ENCODE results near the gene ERC2.

ERC2 gene

GRCh38 chr3:56193519-56193918 is 274.7 kb downstream of the ERC2 start:
- H3K4me1 ChIP-seq (ENCODE audit: insufficient read depth, low read length), result peaks cover 14% of the 10 kb centered on the region
- no peak overlapping the region for H2AFZ ChIP-seq (ENCODE audit: low read depth, low read length)
- H3K9me3 ChIP-seq (ENCODE audit: low read length), result no peaks in the 10 kb centered on the region
- no peak overlapping the region for H3K4me3 ChIP-seq (ENCODE audit: low read length)
- H3K36me3 ChIP-seq (ENCODE audit: insufficient read depth, low read length), result no peaks in the 10 kb centered on the region
- no peaks in the 10 kb centered on the region for H3K27me3 ChIP-seq (ENCODE audit: insufficient read depth, low read length)

DNA sequence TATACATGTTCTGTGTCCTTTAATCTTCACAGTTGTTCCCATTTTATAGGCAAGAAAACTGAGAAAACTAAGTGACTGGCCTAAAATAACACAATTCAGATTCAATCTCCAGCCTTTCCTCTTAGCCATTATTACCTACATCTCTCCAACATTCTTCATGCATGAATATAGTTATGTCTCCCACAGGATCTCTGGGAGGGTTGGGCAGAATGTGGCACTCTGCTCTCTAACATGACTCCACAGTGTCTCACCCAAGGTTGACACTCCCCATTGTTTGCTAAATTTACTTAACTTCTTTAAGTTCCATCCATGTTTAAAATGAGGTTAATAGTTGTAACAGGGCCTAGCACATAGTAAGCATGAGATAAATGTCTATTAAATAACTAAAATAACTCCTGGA is 276.3 kb downstream of the ERC2 start:
- no peak overlapping the region for H3K4me3 ChIP-seq (ENCODE audit: low read length)
- H3K4me1 ChIP-seq (ENCODE audit: insufficient read depth, low read length), result peaks cover 14% of the 10 kb centered on the region
- no peaks in the 10 kb centered on the region for H3K27me3 ChIP-seq (ENCODE audit: insufficient read depth, low read length)
- no peaks in the 10 kb centered on the region for H3K9me3 ChIP-seq (ENCODE audit: low read length)
- no peak overlapping the region for H2AFZ ChIP-seq (ENCODE audit: low read depth, low read length)
- H3K36me3 ChIP-seq (ENCODE audit: insufficient read depth, low read length), result no peaks in the 10 kb centered on the region

GRCh38 chr3:56190771-56191305 is 277.4 kb downstream of the ERC2 start:
- Histone ChIP-seq H3K27me3 (ENCODE audit: insufficient read depth, low read length) (no peaks in the 10 kb centered on the region), H3K9me3 (ENCODE audit: low read length) (no peaks in the 10 kb centered on the region), H3K4me1 (ENCODE audit: insufficient read depth, low read length) (peaks cover 12% of the 10 kb centered on the region), H3K36me3 (ENCODE audit: insufficient read depth, low read length) (no peaks in the 10 kb centered on the region), H2AFZ (ENCODE audit: low read depth, low read length) (no peak overlapping the region), H3K4me3 (ENCODE audit: low read length) (no peak overlapping the region)

DNA sequence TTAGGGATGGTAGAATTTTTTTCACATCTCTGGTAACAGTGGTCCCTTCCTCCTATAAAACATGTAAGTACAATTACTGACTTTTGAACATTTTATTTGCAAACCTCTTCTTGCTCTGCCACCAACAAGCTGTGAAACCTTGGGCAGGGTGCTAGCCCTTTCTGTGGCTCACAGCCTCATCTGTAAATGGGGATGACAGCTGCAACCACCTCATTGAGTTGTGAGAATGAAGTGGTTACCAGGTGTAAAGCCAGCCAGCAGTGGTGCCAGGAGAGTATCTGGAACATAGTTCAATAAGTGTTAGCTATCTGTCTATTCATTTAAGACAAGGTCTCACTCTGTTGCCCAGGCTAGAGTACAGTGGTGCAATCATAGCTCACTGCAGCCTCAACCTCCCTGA is 278.1 kb downstream of the ERC2 start:
- H3K4me1 ChIP-seq (ENCODE audit: insufficient read depth, low read length), result peaks cover 5% of the 10 kb centered on the region

DNA sequence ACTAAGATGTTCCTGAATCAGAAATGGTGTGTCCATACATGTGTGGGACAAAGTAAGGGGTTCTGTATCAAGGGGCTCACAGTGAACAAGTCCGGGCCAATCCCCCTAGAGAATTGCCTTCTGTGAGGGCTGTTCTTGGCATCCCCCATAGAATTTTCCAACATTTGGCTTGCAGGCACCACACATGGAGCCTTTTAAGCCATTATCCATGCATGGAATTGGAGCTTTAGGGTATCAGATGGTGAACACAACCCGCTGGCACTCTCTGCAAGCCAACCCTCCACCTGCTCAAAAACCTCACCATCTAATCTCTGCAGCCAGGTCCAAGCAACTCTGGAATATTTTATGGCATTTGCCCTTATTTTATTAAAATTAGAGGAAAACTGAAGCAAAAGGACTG is 278.7 kb downstream of the ERC2 start:
- peaks cover under 1% of the 10 kb centered on the region for H3K4me1 ChIP-seq (ENCODE audit: insufficient read depth, low read length)
- H3K27me3 ChIP-seq (ENCODE audit: insufficient read depth, low read length), result no peaks in the 10 kb centered on the region
- no peak overlapping the region for H2AFZ ChIP-seq (ENCODE audit: low read depth, low read length)

More for the DNA sequence above, 278.1 kb downstream of the ERC2 start:
- Histone ChIP-seq H3K36me3 (ENCODE audit: insufficient read depth, low read length) (no peaks in the 10 kb centered on the region), H3K27me3 (ENCODE audit: insufficient read depth, low read length) (no peaks in the 10 kb centered on the region), H2AFZ (ENCODE audit: low read depth, low read length) (no peak overlapping the region), H3K9me3 (ENCODE audit: low read length) (no peaks in the 10 kb centered on the region), H3K4me3 (ENCODE audit: low read length) (no peak overlapping the region)

GRCh38 chr3:56188201-56188600 is 280.1 kb downstream of the ERC2 start:
- H3K36me3 ChIP-seq (ENCODE audit: insufficient read depth, low read length), result no peaks in the 10 kb centered on the region
- no peak overlapping the region for H2AFZ ChIP-seq (ENCODE audit: low read depth, low read length)
- H3K4me1 ChIP-seq (ENCODE audit: insufficient read depth, low read length), result no peaks in the 10 kb centered on the region
- H3K4me3 ChIP-seq (ENCODE audit: low read length), result no peak overlapping the region
- H3K27me3 ChIP-seq (ENCODE audit: insufficient read depth, low read length), result no peaks in the 10 kb centered on the region
- no peaks in the 10 kb centered on the region for H3K9me3 ChIP-seq (ENCODE audit: low read length)

More for the DNA sequence above, 278.7 kb downstream of the ERC2 start:
- Histone ChIP-seq H3K36me3 (ENCODE audit: insufficient read depth, low read length) (no peaks in the 10 kb centered on the region), H3K4me3 (ENCODE audit: low read length) (no peak overlapping the region), H3K9me3 (ENCODE audit: low read length) (no peaks in the 10 kb centered on the region)

GRCh38 chr3:56187051-56187450 is 281.2 kb downstream of the ERC2 start:
- Histone ChIP-seq H2AFZ (ENCODE audit: low read depth, low read length) (no peak overlapping the region), H3K4me1 (ENCODE audit: insufficient read depth, low read length) (no peaks in the 10 kb centered on the region), H3K27me3 (ENCODE audit: insufficient read depth, low read length) (no peaks in the 10 kb centered on the region), H3K36me3 (ENCODE audit: insufficient read depth, low read length) (no peaks in the 10 kb centered on the region), H3K9me3 (ENCODE audit: low read length) (no peaks in the 10 kb centered on the region), H3K4me3 (ENCODE audit: low read length) (no peak overlapping the region)

GRCh38 chr3:56185827-56186226 is 282.4 kb downstream of the ERC2 start:
- Histone ChIP-seq H3K4me1 (ENCODE audit: insufficient read depth, low read length) (no peaks in the 10 kb centered on the region), H3K36me3 (ENCODE audit: insufficient read depth, low read length) (no peaks in the 10 kb centered on the region), H3K9me3 (ENCODE audit: low read length) (no peaks in the 10 kb centered on the region), H3K4me3 (ENCODE audit: low read length) (no peak overlapping the region), H2AFZ (ENCODE audit: low read depth, low read length) (no peak overlapping the region), H3K27me3 (ENCODE audit: insufficient read depth, low read length) (no peaks in the 10 kb centered on the region)

- H3K4me1 ChIP-seq (ENCODE audit: insufficient read depth, low read length), result no peaks in the 10 kb centered on the region
Observed at GRCh38 chr3:56183529-56183928, 284.7 kb downstream of the ERC2 start.

DNA sequence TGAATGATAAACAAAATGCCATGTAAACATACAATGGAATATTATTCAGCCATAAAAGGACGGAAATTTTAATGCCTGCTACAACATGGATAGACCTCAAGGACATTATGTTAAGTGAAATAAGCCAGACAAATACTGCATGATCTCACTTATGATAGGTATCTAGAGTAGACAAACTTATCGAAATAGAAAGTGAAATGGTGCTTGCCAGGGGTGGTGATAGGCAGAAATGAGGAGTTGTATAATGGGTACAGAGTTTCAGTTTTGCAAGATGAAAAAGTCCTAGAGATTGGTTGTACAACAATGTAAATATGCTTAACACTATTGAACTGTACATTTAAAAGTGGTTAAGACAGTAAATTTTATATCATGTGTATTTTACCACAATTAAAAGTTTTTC is 287.8 kb downstream of the ERC2 start:
- Histone ChIP-seq H3K4me3 (ENCODE audit: low read length) (no peak overlapping the region), H2AFZ (ENCODE audit: low read depth, low read length) (no peak overlapping the region), H3K4me1 (ENCODE audit: insufficient read depth, low read length) (no peaks in the 10 kb centered on the region), H3K27me3 (ENCODE audit: insufficient read depth, low read length) (no peaks in the 10 kb centered on the region), H3K36me3 (ENCODE audit: insufficient read depth, low read length) (no peaks in the 10 kb centered on the region), H3K9me3 (ENCODE audit: low read length) (no peaks in the 10 kb centered on the region)

More at GRCh38 chr3:56183529-56183928, 284.7 kb downstream of the ERC2 start:
- no peaks in the 10 kb centered on the region for H3K27me3 ChIP-seq (ENCODE audit: insufficient read depth, low read length)
- H3K9me3 ChIP-seq (ENCODE audit: low read length), result no peaks in the 10 kb centered on the region
- no peak overlapping the region for H2AFZ ChIP-seq (ENCODE audit: low read depth, low read length)
- no peaks in the 10 kb centered on the region for H3K36me3 ChIP-seq (ENCODE audit: insufficient read depth, low read length)
- H3K4me3 ChIP-seq (ENCODE audit: low read length), result no peak overlapping the region

DNA sequence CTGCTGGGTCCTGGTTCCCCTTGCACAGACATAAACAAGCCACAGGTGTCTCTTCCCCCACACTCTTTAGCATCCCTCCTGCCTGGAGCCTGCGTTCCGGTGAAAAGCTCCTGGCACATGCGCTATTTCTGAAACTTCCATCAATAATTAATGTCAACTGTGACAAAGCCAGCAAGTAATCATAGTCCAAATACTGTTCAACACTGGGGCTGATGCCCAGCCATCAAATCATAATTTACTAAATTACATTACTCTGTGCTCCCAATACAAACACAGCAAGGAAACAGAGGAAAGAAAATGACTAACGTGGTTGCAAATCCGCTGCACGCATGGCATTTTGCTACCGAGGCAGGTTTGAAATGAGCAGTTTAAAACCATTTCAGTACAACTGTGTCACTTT is 294.7 kb downstream of the ERC2 start:
- peaks cover 7% of the 10 kb centered on the region for H3K4me1 ChIP-seq (ENCODE audit: insufficient read depth, low read length)
- no peaks in the 10 kb centered on the region for H3K9me3 ChIP-seq (ENCODE audit: low read length)
- no peaks in the 10 kb centered on the region for H3K36me3 ChIP-seq (ENCODE audit: insufficient read depth, low read length)
- no peak overlapping the region for H2AFZ ChIP-seq (ENCODE audit: low read depth, low read length)
- no peaks in the 10 kb centered on the region for H3K27me3 ChIP-seq (ENCODE audit: insufficient read depth, low read length)
- no peak overlapping the region for H3K4me3 ChIP-seq (ENCODE audit: low read length)

DNA sequence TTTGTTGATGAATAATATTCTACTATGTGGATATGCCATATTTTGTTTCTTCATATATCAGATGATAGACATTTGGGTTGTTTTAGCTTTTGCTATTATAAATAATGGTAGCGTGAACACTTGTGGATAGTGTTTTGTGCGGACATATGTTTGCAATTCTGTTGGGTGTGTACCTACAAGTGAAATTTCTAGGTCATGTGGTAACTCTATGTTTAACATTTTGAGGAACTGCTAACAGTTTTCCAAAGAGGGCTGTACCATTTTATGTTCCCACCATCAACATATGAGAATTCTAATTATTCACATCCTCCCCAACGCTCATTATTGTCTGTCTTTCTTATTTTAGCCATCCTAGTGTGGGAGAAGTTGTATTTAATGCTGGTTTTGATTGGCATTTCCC is 303.8 kb downstream of the ERC2 start:
- H3K27me3 ChIP-seq (ENCODE audit: insufficient read depth, low read length), result no peaks in the 10 kb centered on the region
- H3K36me3 ChIP-seq (ENCODE audit: insufficient read depth, low read length), result no peaks in the 10 kb centered on the region
- no peaks in the 10 kb centered on the region for H3K4me1 ChIP-seq (ENCODE audit: insufficient read depth, low read length)
- H3K9me3 ChIP-seq (ENCODE audit: low read length), result peaks cover 3% of the 10 kb centered on the region
- no peak overlapping the region for H3K4me3 ChIP-seq (ENCODE audit: low read length)
- no peak overlapping the region for H2AFZ ChIP-seq (ENCODE audit: low read depth, low read length)

DNA sequence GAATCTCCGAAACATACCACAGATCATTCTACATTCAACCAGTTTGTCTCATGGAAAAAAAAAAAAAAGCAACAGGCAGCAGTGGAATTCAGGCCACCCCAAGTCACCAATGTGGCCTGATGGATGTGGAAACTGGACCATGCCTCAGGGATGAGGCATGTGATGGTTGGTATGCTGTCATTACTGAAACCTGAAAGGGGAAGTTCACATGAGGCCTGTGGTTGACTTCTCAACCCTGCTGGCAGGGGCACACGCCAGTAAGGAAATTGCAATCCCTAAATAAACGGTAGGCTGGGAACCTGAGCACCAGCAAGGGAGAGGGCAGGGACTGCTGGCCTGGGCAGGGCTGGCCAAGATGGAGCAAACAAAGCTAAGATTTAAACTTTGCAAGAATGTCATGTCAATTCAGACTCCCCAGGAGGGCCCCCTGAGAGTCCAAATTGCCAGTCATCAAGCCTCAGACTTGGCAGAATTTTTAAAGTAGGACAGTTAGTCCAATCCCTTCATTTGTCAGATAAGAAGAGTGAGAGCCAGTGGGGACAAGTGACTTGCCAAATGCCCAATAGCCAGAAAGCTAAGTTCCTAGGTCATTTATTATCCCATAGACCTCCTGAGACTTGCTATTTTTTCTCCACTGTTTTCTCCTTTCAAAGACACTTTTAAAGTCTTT is 310.4 kb downstream of the ERC2 start:
- no peak overlapping the region for H2AFZ ChIP-seq (ENCODE audit: low read depth, low read length)
- no peaks in the 10 kb centered on the region for H3K4me1 ChIP-seq (ENCODE audit: insufficient read depth, low read length)
- H3K4me3 ChIP-seq (ENCODE audit: low read length), result no peak overlapping the region
- H3K27me3 ChIP-seq (ENCODE audit: insufficient read depth, low read length), result no peaks in the 10 kb centered on the region
- H3K36me3 ChIP-seq (ENCODE audit: insufficient read depth, low read length), result no peaks in the 10 kb centered on the region
- peaks cover 3% of the 10 kb centered on the region for H3K9me3 ChIP-seq (ENCODE audit: low read length)

DNA sequence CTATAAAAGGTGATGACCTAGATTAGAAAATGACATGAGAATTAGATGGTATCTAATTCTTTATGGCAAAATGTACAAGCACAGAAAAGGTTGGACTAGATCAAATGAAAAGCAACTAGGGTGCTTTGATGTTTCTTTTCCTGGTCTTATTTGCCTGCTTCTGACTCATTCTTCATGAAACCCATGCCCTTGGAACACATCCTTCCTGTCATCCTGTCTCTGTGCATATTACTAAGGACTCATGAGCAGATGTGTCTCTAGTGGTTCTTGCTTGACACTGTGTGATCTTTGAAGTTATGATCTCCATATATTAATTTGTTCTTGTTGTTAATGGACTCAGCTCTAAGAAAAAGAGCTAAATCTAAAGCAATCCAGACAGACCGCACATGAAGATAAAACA is 314.0 kb downstream of the ERC2 start:
- Histone ChIP-seq H3K4me1 (ENCODE audit: insufficient read depth, low read length) (no peaks in the 10 kb centered on the region), H3K36me3 (ENCODE audit: insufficient read depth, low read length) (no peaks in the 10 kb centered on the region), H2AFZ (ENCODE audit: low read depth, low read length) (no peak overlapping the region), H3K27me3 (ENCODE audit: insufficient read depth, low read length) (no peaks in the 10 kb centered on the region), H3K4me3 (ENCODE audit: low read length) (no peak overlapping the region), H3K9me3 (ENCODE audit: low read length) (no peaks in the 10 kb centered on the region)
